ENCODE measurements around the gene GPATCH8. TPM values are rescaled to one million over a fixed set of nuclear protein-coding genes. Genes with fewer than 3 reads are reported as not detected.
A peak's percentile ranks its signal among the peaks of the same experiment; 100 is the strongest.

GPATCH8 gene
- total and polyA plus RNA-seq, 9 of the 15 experiments (the other 6 are each of a cell fraction or from before 2014, with no cell fraction given) = 10.6 to 29.6 (median 13.2) TPM

GRCh38 chr17:44350733-44351226 lies 152.4 kb downstream of the GPATCH8 start:
- Histone ChIP-seq H3K79me2 (ENCODE audit: control insufficient read depth, insufficient read depth, low read length) (no peaks in the 10 kb centered on the region), H3K4me1 (replicated peaks in 1 of 2; ENCODE audit: control insufficient read depth in 2 of 2, insufficient read depth in 2 of 2, low read length in 2 of 2) (peaks cover 3 to 46% of the 10 kb centered on the region in 2 experiments; a peak in 3 of 5 replicates), H3K36me3 (ENCODE audit: control insufficient read depth, insufficient read depth, low read length) (peaks cover 5% of the 10 kb centered on the region; the same call in 1 of the 3 replicates), H4K20me1 (replicated peaks; ENCODE audit: control insufficient read depth, insufficient read depth, low read length) (0 out of 2 replicates have a peak, but pooled peaks cover 4% of the 10 kb centered on the region), H3K27ac (ENCODE audit: extremely low read depth, low read depth, low read length) (no peak overlapping the region), H3K4me2 (ENCODE audit: insufficient read depth, low read length) (no peak overlapping the region), H2AFZ (ENCODE audit: low read depth, low read length) (no peak overlapping the region), H3K9me1 (ENCODE audit: control insufficient read depth, insufficient read depth, low read length) (no peaks in the 10 kb centered on the region), H3K27me3 (ENCODE audit: control insufficient read depth in 2 of 2, insufficient read depth in 2 of 2, low read length in 2 of 2) (no peaks in the 10 kb centered on the region), H3K4me3 (no peak overlapping the region), H3K9ac (ENCODE audit: insufficient read depth in 1 of 2, low read depth in 2 of 2, low read length in 2 of 2) (0 out of 4 replicates have a peak overlapping the region, but pooled peaks of 1 of the 2 experiments have one; percentile 28), H3K9me3 (replicated peaks; ENCODE audit: control insufficient read depth, insufficient read depth, low read depth, low read length) (no peaks in the 10 kb centered on the region)
- no TSS peak for BruUV-seq (replicated peaks)
- ChIA-PET POLR2A (interaction anchor here (0.7 to 2.4 kb wide), 4 partner anchors 10 to 199 kb away, joined by 3 to 15 read pairs (median 4); no protein-coding TSS in a partner anchor), CTCF (ENCODE audit: low intra/inter-chr PET ratio) (interaction anchor here (1.0 to 3.8 kb wide), 2 partner anchors 140 to 473 kb away, joined by 3 to 42 read pairs; no protein-coding TSS in a partner anchor)
- ATAC-seq (peak; percentile 93), DNase-seq (ENCODE audit: extremely low read depth in 1 of 4, low spot score in 3 of 4) (peak; percentile 77 to 85 (median 80)), FAIRE-seq (peak; percentile 86)
- in situ Hi-C loops (cut with MboI) (no loop called here), intact Hi-C loops (cut with micrococcal nuclease) (no loop called here)
- 58% methylated on average over 6 of the region's 6 CpGs for WGBS (ENCODE audit: insufficient coverage, low coverage, missing lambda C conversion rate)
- no peak for TF ChIP-seq MLX (CRISPR knock-in tag; conservative IDR thresholded peaks at IDR 0.05)
- TF ChIP-seq TCF3 (CRISPR knock-in tag; IDR thresholded peaks at IDR 0.05) = no peak
- no peak for TF ChIP-seq ETV6 (IDR thresholded peaks at IDR 0.05; ENCODE audit: borderline replicate concordance in 1 of 2, low read depth in 2 of 2, low read length in 1 of 2)
- TF ChIP-seq ETV6 (CRISPR knock-in tag; IDR thresholded peaks at IDR 0.05; ENCODE audit: borderline replicate concordance) = no peak
- TF ChIP-seq XRCC4 (IDR thresholded peaks at IDR 0.05; ENCODE audit: extremely low read depth, insufficient read depth, insufficient read length) = no peak
- no peak for TF ChIP-seq ZKSCAN8 (CRISPR knock-in tag; IDR thresholded peaks at IDR 0.05)
- no peak for TF ChIP-seq ZNF766 (CRISPR knock-in tag; conservative IDR thresholded peaks at IDR 0.05)
- 0 out of 2 replicates have a peak, but pooled peaks have one; percentile 10 for TF ChIP-seq NFIC (IDR thresholded peaks at IDR 0.05)
- TF ChIP-seq CXXC5 (CRISPR knock-in tag; IDR thresholded peaks at IDR 0.05) = no peak
- TF ChIP-seq NFIX (CRISPR knock-in tag; IDR thresholded peaks at IDR 0.05; ENCODE audit: low read depth) = no peak
- TF ChIP-seq CHD2 (IDR thresholded peaks at IDR 0.05; ENCODE audit: low read depth, low read length) = no peak
- TF ChIP-seq ZC3H4 (CRISPR knock-in tag; IDR thresholded peaks at IDR 0.05; ENCODE audit: borderline replicate concordance) = peak; percentile 48; the same call in 1 of the 2 replicates
- TF ChIP-seq CREB5 (CRISPR knock-in tag; IDR thresholded peaks at IDR 0.05) = no peak
- 0 out of 4 replicates have a peak, but pooled peaks of 1 of the 2 experiments have one; percentile 17 for TF ChIP-seq HDAC1 (IDR thresholded peaks at IDR 0.05)
- TF ChIP-seq NRF1 (conservative IDR thresholded peaks at IDR 0.05 in 1 of 2, IDR thresholded peaks at IDR 0.05 in 1 of 2) = no peak

Measured in K562 (cell line).